Testis (tissue), 2 donors: ENCODE measurements around the gene MAGI2.

Source experiments
- CTCF ChIP-seq, 3 experiments: fragments of 450-650 bp in 2 of 3; fragments of 200-600 bp in 1 of 3; sonication (generic) in 1 of 3; IDR thresholded peaks; one replicate each; pipeline ENCODE4 v1.5.1; 2016 to 2019; ENCODE audit warnings: antibody characterized with exemption in 3 of 3, mild to moderate bottlenecking in 2 of 3, moderate library complexity in 1 of 3
- POLR2A ChIP-seq: fragments of 450-650 bp; IDR thresholded peaks from one replicate; pipeline ENCODE4 v1.6.1; 2017; ENCODE audit warnings: antibody characterized with exemption, mild to moderate bottlenecking, moderate library complexity

GRCh38 chr7:78019447-78020135 is 1433.9 kb downstream of the MAGI2 start:
- TF ChIP-seq CTCF (IDR thresholded peaks at IDR 0.05) (peak in 1 of 3 experiments; percentile 8), POLR2A (no peak)
